GM11168 (cell line): Measurements from ENCODE around the gene UNC79.

Source experiments
- in situ Hi-C: fragments of 300-500 bp; cut with MboI; formaldehyde crosslinking; loops from one replicate; pipeline ENCODE4 v1.12.0; 2022; ENCODE audit warnings: low sequenced_read_pairs; ENCODE audit not compliant: unreplicated experiment

Gene UNC79

DNA sequence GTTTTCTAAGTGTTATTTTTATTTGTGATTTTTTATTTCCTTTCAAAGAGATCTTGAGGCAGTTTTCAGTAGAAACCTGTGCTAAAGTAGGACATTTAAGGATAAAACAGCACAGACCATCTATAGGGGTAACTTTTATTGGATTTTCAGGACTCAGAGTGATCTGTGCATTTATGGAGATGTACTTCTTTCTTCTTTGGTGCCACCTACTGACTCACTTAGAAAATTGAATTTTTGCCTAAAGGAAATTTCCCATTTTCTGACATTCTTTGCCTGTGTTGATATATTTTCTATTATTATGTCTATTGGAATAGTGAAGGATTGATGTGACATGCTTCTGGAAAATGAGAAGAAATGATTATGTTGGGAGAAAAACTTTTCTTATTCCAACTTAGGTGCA is 113.0 kb downstream of the UNC79 start:
- in situ Hi-C loops: no loop called here

DNA sequence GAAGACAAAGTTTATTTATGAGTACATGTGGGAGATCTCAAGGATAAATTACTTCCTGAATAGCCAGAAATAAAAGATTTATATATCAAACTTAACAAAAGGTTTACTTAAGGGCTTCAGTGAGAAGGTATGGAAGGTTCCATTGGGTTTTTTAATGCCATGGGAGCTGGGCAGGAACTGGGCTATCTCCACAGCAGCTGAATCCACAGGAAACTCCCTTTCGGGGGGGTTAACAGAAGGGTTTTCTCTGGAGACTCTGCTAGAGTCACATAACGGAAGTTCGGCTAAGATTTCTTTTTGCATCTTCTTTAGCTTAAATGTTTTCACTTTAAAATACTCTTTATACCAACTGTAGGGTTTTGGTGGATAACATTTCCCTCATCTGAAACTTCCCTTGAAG is 113.5 kb downstream of the UNC79 start:
- in situ Hi-C loops: no loop called here

DNA sequence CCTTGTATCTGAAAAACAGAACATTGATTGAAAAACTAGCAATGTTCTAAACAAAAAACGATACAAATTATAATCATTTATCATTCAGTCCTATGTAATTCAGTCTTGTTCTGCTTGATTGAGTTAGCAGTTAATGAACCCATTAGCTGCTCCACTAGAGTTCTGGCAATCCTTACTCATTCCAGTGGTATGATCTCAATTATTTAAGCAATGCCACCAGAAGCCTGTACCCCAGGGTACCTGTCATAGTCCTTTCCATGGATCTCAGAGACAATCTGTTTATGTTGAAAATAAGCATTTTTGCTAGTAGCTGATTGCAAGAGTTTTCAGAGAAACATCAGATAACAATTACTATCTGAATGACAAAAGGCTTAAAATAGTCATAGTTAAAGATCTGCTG is 115.9 kb downstream of the UNC79 start:
- in situ Hi-C loops: loop anchor here (5.0 kb wide), 1 partner anchor 304 kb away; no protein-coding TSS in a partner anchor

DNA sequence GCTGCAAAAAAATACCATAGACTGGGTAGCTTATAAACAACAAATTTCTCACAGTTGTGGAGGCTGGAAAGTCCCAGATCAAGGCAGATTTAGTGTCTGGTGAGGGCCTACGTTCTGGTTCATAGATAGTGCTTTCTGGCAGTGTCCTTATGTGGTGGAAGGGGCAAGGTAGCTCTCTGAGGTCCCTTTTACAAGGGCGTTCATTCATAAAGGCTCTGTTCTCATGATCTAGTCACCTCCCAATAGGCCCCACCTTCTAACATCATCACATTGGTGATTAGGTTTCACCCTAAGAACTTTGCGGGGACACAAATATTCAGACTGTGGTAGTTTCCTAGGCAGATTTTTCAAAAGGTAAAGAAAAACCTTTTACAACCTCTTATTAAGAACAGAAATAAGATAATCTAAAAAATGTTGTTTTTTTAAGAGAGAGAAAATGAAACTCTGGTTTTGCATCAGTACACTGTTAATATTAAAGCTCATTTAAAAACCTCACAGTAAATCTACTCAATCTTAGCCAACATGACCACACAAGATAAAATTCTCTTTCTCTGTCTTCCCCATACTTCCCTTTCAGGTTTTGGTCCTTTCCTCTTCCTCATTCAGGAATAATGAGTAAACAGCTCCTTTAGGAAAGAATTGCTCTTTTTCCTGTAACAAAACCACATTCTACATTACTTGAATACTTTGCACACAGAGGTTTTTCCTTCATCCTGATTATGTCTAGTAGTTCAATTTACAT is 117.5 kb downstream of the UNC79 start:
- in situ Hi-C loops: loop anchor here (5.0 kb wide), 1 partner anchor 306 kb away; no protein-coding TSS in a partner anchor

DNA sequence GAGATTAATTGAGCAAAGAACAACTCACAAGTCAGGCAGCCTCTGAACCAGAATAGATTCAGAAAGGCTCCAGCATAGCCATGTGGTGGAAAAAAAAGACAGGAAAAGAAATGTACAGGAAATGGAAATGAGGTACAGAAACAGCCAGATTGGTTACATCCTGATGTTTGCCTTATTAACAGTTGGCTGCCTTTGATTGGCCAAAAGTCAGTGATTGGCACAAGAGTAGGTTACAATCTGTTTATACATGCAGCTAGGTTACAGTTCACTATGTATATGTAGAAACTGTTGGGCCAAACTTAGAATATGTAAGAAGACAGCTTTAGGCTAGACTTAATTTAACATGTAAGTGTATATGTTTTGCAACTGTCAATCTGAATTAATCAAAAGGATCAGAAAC is 118.9 kb downstream of the UNC79 start:
- in situ Hi-C loops: loop anchor here (5.0 kb wide), 1 partner anchor 307 kb away; no protein-coding TSS in a partner anchor

DNA sequence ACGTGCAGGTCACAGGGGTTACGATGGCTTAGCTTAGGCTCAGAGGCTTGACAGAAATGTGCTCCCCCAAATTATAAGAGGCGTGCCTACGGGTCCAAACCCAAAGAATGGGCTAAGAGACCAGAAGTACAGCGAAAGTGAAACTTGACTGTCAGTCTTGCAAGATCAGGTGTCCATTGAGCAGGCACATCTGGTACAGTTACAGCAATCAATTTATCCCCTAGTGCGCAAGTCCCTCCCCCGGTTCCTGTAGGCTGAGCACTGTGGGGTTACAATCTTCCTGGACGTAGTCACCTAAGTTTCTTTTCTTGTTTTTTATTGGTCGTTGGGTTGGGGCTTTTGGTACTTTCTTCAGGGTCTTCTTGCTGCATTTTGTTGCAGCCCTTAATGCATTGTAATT is 134.2 kb downstream of the UNC79 start:
- in situ Hi-C loops: no loop called here

DNA sequence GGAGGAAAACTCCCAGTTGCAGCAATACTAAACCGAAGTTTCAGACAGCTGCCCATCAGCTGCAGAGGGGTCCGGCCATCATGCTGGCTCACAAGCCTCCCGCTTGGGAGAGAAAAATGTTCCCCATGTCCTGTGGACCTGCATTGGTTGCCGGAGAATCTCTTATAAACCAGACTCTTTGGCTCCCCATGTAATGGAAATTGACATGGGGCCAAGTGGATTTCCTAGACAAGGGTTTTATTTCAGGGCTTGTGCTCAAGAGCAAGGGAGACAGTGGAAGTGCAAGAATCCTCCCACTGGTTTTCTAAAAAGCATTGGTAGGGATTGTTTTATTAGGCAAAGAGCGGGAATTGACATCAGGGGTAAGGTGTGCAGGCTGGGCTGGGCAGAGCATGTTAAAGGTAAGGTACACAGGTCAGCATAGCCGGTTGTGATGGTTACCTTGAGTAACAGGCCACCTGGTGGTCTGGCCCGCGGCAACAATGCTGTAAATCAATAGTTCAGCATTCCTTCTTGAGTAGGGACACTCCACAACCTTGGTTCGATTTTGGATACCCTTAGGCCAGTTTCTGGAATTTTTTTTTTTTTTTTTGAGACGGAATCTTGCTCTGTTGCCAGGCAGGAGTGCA is 135.4 kb downstream of the UNC79 start:
- in situ Hi-C loops: no loop called here

DNA sequence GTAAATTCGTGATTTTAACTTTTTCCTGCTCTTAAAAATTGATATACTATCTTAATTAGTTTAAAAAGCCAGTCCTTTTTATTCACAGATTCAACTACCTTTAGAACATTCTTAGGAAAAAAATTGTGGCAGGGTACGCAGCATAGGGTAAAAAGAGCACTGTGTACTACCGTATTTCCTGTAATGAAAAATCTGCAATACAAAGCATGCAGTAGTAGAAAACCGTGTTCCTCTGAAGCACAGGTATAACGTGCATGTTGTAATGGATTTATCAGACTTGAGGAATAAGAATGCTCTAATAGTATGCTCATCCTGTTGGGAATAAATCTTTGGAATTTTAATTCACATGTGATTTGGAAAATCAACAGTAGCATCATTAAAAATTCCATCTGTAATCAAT is 140.5 kb downstream of the UNC79 start:
- in situ Hi-C loops: no loop called here

DNA sequence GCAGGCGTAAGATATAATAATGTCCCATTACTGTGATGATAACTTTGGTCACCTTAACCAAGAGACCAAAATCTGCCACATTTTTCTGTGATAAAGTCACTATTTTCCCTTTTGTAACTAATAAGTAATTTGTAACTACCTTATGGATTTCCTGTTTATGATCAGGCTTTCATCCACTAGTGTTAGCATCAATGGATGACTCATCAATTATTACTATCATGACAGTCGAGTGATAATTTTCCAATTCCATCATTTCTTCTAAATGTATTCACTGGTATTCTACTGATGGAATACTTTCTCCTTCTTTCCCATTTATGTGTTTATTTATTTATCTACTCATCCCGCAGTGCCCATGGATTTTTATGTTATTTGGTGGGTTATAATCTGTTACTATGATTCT is 148.4 kb downstream of the UNC79 start:
- in situ Hi-C loops: no loop called here

DNA sequence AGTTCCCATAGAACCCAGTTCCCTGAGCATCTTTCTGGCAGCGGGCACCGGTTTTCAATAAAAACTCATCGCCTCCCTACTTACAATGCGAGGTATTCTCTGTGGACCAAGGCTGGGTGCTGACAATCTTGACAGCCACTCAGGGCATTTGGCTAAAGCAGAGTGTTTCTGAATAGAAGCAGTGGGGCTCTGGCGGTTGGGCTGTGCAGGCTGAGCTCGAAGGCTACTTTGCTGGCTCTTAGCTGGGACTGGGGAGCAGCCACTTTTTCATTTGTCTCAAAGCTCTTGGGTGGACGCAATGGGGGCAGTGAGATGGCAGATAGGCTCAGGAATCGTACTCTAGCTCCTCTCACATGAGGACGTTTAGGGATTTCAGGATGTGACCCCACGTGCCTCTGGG is 151.8 kb downstream of the UNC79 start:
- in situ Hi-C loops: no loop called here

DNA sequence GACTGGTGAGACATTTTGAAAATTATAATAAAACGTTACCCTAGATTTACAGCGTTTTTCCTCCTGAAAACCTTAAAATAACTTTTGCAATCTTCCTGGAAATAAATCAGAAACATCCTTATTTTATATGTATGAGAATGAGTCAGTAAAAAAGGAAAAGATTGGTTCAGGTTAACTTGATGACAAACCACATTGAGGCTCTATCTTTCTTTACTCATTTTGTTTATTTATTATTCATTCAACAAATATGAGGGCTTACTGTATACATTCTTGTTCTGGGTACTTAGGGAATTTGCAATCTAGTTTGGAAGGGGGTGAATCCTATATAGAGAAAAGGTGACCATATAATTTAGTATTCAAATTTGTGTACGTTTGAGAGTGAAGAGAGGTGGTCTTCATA is 156.6 kb downstream of the UNC79 start:
- in situ Hi-C loops: no loop called here

DNA sequence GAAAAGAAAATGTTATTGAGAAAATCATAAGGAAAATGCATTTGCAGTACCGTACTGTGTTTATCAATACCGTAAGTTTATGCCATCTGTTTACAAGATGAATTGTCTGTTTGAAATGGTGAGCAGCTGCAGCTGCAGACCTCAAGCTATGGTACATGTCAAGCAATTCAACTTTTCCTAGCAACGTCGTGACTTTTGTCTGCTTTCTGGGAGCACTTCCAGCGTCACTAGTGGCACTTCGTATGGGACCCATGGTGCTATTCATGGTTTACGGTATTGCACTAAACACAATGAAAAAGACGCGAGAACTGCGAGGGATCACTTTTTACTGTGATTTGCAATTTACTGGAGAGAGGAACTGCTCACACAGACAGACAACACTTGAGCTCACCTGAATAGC is 160.8 kb downstream of the UNC79 start:
- in situ Hi-C loops: no loop called here

DNA sequence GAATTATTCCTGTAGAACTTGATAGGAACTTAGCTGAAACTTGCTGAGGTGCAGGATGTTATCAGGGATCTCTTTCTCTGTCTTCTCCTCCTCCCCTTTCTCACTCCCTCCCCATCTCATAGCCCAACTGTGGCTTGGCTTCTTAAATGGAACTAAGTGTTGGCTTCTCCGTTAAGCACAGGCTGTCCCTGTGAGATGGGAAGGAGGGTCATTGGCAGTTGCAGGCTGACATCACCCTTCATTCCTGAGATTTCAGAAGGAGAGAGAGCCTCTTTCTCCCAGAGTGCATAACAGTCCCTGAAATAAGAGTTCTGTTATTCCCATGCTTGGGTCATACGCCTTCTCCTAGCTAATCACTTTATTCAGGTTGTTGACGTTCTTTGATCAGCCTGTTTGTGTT is 162.0 kb downstream of the UNC79 start:
- in situ Hi-C loops: no loop called here

DNA sequence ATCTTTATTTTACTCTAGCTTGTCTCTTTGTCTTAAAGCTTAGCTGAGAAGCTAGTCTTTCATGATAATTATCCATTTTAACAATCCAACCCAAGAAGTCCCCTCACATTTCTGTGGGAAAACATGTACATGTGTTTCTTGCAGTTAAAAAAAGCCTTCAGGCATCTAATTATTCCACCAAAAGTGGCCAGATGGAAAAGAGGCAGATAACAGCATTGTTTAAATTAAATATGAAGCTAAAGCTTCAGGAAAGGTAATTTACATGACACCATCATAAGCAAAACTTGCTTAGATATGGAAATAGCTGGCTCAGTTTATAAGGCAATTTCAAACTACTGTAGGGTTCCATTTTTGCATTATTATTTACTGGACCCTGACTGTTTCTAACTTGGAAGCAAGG is 175.4 kb downstream of the UNC79 start:
- in situ Hi-C loops: no loop called here

DNA sequence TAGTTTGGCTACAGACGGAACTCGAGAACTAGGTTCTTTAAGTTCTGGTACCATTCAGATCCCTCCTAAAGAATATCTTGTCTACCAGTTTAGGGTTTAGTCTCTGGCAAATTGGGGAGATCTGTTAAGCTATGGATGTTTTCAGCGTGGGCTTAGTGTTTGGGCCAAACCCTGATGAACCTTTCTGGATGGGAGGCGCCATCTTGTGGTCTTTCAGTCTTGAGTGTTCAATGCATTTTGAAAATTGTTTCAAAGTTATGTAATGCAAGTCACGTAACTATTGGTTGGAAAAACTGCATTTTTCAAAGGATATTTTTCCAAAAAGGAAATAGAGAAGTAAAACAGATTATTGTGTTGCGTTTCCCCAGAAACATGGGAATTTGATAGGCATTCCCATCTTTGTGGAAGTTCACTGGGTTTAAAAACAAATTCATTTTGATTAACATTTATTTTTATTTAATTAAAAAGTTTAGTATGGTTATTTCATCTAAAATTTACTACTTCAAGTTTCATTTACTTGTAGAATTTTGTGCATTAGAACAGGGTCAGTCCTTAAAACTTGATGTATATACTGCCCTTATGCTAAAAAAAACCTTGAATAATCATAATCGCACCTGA is 188.5 kb downstream of the UNC79 start:
- in situ Hi-C loops: no loop called here

DNA sequence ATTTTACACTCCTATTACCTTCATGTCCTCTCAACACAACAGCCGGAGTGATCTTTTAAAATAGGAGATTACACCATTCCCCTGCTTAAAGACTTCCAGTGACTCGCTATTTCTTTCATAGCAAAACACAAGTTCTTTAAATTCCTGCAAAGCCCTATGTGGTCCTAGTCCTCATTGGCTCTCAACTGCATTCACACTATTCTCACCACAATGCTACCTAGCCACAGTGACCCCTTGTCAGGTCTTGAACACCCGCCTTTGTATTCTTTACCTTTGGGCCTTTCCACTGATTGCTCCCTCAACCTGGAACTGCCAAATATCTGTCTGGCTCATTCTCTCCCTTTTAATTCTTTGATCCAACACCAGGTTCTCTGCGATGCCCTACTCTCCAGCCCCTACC is 197.3 kb downstream of the UNC79 start:
- in situ Hi-C loops: no loop called here

DNA sequence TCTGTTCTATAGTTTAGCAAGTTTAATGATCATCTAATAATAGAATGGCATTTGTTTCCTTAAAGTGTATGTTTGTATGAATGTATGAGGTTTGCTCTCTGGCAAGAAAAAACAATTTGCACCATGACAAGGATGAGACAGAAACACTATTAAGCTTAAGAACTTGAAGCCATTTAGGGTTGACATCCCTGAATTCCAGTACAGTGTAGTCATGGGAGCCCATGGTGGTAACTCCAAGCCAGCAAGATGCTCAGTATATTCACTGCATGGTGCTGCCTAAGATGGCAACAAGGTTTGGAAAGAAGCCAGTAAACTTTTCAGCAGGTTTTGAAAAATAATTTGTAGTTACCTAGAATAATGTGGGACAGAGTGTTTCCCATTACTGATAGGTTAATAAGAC is 198.9 kb downstream of the UNC79 start:
- in situ Hi-C loops: no loop called here

DNA sequence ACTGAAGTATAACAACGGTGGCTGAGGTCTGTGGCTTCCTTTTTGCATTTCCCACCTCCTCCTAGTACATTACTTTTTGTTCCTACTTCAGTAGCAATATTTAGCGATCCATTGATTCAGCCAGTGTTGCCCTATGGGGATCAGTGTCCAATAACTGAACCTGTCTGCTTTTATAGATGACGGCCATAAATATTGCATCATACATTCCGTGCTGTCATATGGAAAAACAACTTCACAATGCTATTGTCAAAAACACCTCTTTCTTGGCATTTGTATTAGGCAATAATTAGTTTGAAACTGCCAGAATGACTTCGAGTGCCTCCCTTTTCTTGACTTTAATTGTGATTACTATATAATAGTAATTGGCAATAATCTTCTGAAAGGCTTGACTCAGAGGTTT is 208.1 kb downstream of the UNC79 start:
- in situ Hi-C loops: no loop called here

DNA sequence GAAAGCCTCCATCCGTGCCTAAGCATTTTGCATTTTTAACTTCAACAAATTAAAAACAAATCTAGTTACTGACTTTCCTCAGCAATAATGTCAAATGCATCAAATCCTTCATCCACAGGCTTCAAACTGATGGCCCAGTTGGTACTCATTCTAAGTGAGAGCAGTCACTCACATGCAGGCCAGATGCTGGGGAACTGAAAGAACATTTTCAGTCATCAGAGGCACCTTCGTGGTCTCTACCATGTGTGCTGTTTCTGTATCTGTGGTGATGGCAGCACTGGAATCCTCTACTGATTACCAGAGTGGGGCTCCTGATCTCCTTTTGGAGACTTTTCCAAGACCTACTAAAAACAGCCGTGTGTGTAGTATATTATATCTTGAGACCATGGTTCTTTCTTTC is 212.4 kb downstream of the UNC79 start:
- in situ Hi-C loops: no loop called here

DNA sequence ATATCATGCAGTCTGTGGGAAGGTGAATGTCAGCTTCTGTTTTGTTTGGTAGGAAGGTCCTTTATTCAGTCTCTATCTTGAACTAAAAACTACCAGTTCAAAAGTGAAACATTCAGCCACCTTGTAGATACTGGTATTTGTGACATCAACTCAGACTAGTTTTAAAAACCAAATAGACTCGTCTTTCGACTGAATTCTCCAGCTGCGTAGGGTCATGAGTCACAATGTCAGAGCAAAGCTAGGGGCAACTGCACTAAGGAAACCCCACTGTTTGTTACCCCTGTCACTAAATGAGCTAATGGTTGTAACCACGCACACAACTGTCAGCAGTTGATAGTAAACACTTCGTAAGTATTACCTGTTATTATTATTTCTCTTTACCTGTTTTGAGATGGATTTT is 212.9 kb downstream of the UNC79 start:
- in situ Hi-C loops: no loop called here

DNA sequence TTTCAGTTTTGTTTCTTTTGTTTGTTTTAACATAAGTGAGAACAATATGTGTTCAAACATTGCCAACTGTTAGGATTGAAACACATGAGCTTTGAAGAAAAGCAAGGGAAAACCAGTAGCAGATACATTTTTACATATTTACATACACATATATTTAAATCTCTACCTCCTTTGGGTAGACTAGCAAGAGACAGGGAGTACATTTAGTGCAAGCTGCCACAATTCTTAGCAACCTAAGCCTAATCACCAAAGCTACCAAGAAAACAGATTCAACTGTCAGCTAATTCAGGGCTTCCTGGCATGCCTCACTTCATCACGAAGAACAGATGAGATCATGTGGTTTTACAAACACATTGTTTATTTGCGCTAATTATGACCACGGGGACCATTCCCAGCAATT is 214.5 kb downstream of the UNC79 start:
- in situ Hi-C loops: no loop called here
